Lower lobe of right lung (tissue), 2 donors: ENCODE measurements around the gene AFDN. TPM values are rescaled to one million over a fixed set of nuclear protein-coding genes. Genes with fewer than 3 reads are reported as not detected.

ENCODE experiments used
- ATAC-seq, 2 donors: fragments of 200-7000 bp; cut with Tn5 transposase; one replicate each; pipeline ENCODE4 v1.9.1; 2020 to 2022; ENCODE audit warnings: mild to moderate bottlenecking in 2 of 2, moderate library complexity in 2 of 2
- DNase-seq: peaks from one replicate; pipeline ENCODE4 v3.0.0-alpha.2; 2020
- H3K27ac ChIP-seq: fragments of 200-600 bp; one replicate; pipeline ENCODE4 v1.8.0; 2022
- H3K27me3 ChIP-seq: fragments of 200-600 bp; one replicate; pipeline ENCODE4 v1.8.0; 2022; ENCODE audit warnings: low read depth
- H3K36me3 ChIP-seq: fragments of 200-600 bp; one replicate; pipeline ENCODE4 v1.8.0; 2022; ENCODE audit warnings: mild to moderate bottlenecking
- H3K4me1 ChIP-seq: fragments of 200-600 bp; one replicate; pipeline ENCODE4 v1.8.0; 2022
- H3K4me3 ChIP-seq: fragments of 200-600 bp; one replicate; pipeline ENCODE4 v1.8.0; 2022; ENCODE audit warnings: mild to moderate bottlenecking
- H3K9me3 ChIP-seq: fragments of 200-600 bp; one replicate; pipeline ENCODE4 v1.8.0; 2022
- intact Hi-C: fragments of 100-400 bp; cut with DNase I; formaldehyde crosslinking; loops from one replicate; pipeline ENCODE4 v1.11.0; 2022
- total RNA-seq: library from RNA; stranded (reverse); fragmentation: NEBNext Ultra II Directional; extraction: Animal tissue kit (Norgen Biotek cat#: 25700); gene quantifications from one replicate; pipeline ENCODE4 v1.2.1, GENCODE V29; 2021
- TF ChIP-seq, protein P1 (sequence below): fragments of 200-600 bp; IDR thresholded peaks from one replicate; pipeline ENCODE4 v1.8.0; 2022; ENCODE audit warnings: antibody characterized with exemption, mild to moderate bottlenecking
- donor health status: DM: no; HTN: yes; CAD: no; lungs with severe emphysema.

Gene AFDN
- total RNA-seq, 1 donor from 2014 or later, result 167 TPM

DNA sequence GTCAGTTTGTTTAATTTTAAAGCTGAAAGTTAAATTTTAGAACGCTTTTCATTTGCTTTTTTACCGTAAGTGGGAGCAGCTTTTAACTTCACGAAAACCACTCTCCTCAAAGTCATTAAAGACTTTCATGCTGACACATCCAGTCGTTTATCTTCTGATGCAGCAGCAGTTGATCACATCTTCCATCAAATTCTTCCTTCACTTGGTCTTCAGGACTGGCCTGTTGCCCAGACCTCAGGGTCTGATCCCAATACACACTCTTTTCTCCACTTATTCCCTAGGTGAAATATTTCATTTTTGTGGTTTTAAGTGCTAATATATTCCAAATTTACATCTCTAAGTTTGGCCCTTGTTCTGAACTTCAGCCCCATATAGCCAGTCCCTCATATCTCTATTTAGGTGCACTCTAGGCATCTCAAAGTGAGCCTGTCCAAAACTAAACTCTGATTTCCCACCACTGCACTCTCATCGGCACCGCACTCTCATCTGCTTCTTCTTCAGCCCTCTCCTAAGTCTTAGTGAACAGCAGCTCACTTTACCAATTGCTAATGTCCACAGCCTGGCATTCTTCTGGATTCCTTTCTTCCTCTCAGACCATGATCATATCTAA lies 20.4 kb downstream of the AFDN start:
- Histone ChIP-seq H3K4me1 (peaks cover 56% of the 10 kb centered on the region), H3K4me3 (no peak overlapping the region), H3K36me3 (no peaks in the 10 kb centered on the region), H3K9me3 (no peaks in the 10 kb centered on the region), H3K27ac (no peak overlapping the region), H3K27me3 (no peaks in the 10 kb centered on the region)
- TF ChIP-seq, protein P1, sequence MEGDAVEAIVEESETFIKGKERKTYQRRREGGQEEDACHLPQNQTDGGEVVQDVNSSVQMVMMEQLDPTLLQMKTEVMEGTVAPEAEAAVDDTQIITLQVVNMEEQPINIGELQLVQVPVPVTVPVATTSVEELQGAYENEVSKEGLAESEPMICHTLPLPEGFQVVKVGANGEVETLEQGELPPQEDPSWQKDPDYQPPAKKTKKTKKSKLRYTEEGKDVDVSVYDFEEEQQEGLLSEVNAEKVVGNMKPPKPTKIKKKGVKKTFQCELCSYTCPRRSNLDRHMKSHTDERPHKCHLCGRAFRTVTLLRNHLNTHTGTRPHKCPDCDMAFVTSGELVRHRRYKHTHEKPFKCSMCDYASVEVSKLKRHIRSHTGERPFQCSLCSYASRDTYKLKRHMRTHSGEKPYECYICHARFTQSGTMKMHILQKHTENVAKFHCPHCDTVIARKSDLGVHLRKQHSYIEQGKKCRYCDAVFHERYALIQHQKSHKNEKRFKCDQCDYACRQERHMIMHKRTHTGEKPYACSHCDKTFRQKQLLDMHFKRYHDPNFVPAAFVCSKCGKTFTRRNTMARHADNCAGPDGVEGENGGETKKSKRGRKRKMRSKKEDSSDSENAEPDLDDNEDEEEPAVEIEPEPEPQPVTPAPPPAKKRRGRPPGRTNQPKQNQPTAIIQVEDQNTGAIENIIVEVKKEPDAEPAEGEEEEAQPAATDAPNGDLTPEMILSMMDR, result no peak
- no peak for ATAC-seq
- DNase-seq, result no peak
- intact Hi-C loops, result no loop called here

- DNase-seq (no peak), ATAC-seq (no peak)
- Histone ChIP-seq H3K4me3 (no peak overlapping the region), H3K9me3 (no peaks in the 10 kb centered on the region), H3K36me3 (no peaks in the 10 kb centered on the region), H3K27ac (no peak overlapping the region), H3K27me3 (no peaks in the 10 kb centered on the region), H3K4me1 (peaks cover 57% of the 10 kb centered on the region)
- intact Hi-C loops, result no loop called here
- TF ChIP-seq, protein P1, result no peak
These were observed 21.2 kb downstream of the AFDN start for GRCh38 chr6:167847936-167848335.

- Histone ChIP-seq H3K27me3 (no peaks in the 10 kb centered on the region), H3K4me3 (no peak overlapping the region), H3K4me1 (peaks cover 53% of the 10 kb centered on the region), H3K36me3 (no peaks in the 10 kb centered on the region), H3K27ac (peak overlapping the region; percentile 54), H3K9me3 (no peaks in the 10 kb centered on the region)
- TF ChIP-seq, protein P1, result no peak
- no peak for DNase-seq
- no peak for ATAC-seq
- intact Hi-C loops, result no loop called here
These were observed 22.1 kb downstream of the AFDN start for GRCh38 chr6:167848783-167849182.

DNA sequence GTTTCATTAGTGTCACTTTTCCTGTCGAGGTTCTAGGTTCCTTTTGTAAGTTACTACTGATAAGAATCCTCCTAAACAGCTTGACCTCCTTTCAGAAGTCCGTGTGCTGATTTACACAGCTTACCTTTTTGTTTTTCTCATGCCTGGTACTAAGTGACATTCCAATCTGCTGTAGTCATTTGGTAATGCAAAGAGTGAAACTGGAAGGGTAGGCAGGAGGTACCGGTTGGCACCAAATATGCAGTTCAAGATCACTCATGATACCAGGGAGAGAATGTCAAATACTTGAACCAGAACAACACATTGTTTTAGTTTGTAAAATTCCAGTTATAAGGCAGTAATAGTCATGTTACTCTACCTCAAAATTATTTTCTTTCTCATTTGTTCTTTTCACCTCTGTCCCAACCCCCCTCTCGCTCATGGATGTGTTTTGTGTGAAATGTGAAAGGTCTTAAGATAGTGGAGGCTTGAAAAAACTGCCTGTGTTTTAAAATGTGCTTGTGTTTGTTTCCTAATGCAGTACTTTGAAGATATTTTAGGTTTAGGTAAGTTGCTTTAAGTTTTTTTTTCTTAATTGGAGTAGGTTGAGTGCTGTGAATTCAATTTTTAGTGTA lies 23.2 kb downstream of the AFDN start:
- Histone ChIP-seq H3K27ac (peak overlapping the region; percentile 54), H3K36me3 (no peaks in the 10 kb centered on the region), H3K27me3 (no peaks in the 10 kb centered on the region), H3K9me3 (no peaks in the 10 kb centered on the region), H3K4me3 (no peak overlapping the region), H3K4me1 (peaks cover 52% of the 10 kb centered on the region)
- intact Hi-C loops, result no loop called here
- DNase-seq, result no peak
- ATAC-seq, result peak; percentile 95 to 97
- TF ChIP-seq, protein P1, result no peak

DNA sequence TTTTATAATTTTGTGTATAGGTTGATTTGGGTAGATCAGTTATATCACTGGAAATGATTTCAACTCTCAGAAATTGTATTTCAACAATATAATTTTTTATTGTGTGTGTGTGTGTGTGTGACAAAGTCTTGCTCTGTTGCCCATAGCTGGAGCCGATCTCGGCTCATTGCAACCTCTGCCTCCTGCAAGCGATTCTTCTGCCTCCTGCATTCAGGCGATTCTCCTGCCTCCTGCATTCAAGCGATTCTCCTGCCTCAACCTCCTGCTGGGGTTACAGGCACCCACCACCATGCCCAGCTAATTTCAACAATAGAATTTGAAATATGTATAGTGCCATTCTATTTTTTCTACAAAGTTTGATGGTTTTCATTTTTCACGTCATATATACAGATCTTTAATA lies 24.1 kb downstream of the AFDN start:
- Histone ChIP-seq H3K27me3 (no peaks in the 10 kb centered on the region), H3K4me3 (no peak overlapping the region), H3K27ac (peak overlapping the region; percentile 63), H3K36me3 (no peaks in the 10 kb centered on the region), H3K9me3 (no peaks in the 10 kb centered on the region), H3K4me1 (peaks cover 59% of the 10 kb centered on the region)
- TF ChIP-seq, protein P1, result no peak
- intact Hi-C loops, result no loop called here
- ATAC-seq (peak in 1 of 2 donors; percentile 36), DNase-seq (no peak)
